ENCODE results near the gene PRSS22. TPM values are rescaled to one million over a fixed set of nuclear protein-coding genes. Genes with fewer than 3 reads are reported as not detected.
A peak's percentile ranks its signal among the peaks of the same experiment; 100 is the strongest.

The PRSS22 gene
- total and polyA plus RNA-seq, 10 of the 15 experiments (the other 5 are each of a cell fraction or from before 2014, with no cell fraction given) = not detected

GRCh38 chr16:2867987-2868789, 10.2 kb upstream of the PRSS22 start (continued):
- TF ChIP-seq PML (IDR thresholded peaks at IDR 0.05; ENCODE audit: low read length) (peak; percentile 88; the same call in 1 of the 2 replicates), POLR2AphosphoS5 (IDR thresholded peaks at IDR 0.05; ENCODE audit: low read length) (peak; percentile 82), BACH1 (IDR thresholded peaks at IDR 0.05; ENCODE audit: borderline replicate concordance) (peak; percentile 60; the same call in 1 of the 2 replicates), ZNF207 (IDR thresholded peaks at IDR 0.05; ENCODE audit: borderline replicate concordance) (peak; percentile 89; the same call in 1 of the 2 replicates), RELB (IDR thresholded peaks at IDR 0.05; ENCODE audit: low read depth) (peak; percentile 98), RAD21 (IDR thresholded peaks at IDR 0.05; ENCODE audit: insufficient read depth, low read depth, low read length) (peak; percentile 89), IRF4 (IDR thresholded peaks at IDR 0.05; ENCODE audit: low read depth, low read length) (no peak), LARP7 (IDR thresholded peaks at IDR 0.05) (peak; percentile 92; the same call in 1 of the 2 replicates), IKZF1 (conservative IDR thresholded peaks at IDR 0.05) (peak; percentile 93), HDAC6 (IDR thresholded peaks at IDR 0.05; ENCODE audit: unreplicated experiment) (no peak), EGR1 (IDR thresholded peaks at IDR 0.05; ENCODE audit: borderline replicate concordance in 1 of 2, low read depth in 2 of 2, low read length in 2 of 2) (peak in 1 of 2 experiments; percentile 20; a peak in 1 of 3 replicates), STAT1 (conservative IDR thresholded peaks at IDR 0.05) (peak; percentile 86), TARDBP (IDR thresholded peaks at IDR 0.05; ENCODE audit: borderline replicate concordance) (no peak), PRDM15 (CRISPR knock-in tag; IDR thresholded peaks at IDR 0.05) (no peak), RAD51 (IDR thresholded peaks at IDR 0.05) (no peak), MTA3 (IDR thresholded peaks at IDR 0.05; ENCODE audit: borderline replicate concordance, low read length) (no peak; the same call in 1 of the 2 replicates), KAT2A (conservative IDR thresholded peaks at IDR 0.05; ENCODE audit: control insufficient read depth, low read depth, low read length) (no peak), SMARCA5 (IDR thresholded peaks at IDR 0.05) (peak; percentile 64), ZZZ3 (IDR thresholded peaks at IDR 0.05; ENCODE audit: control insufficient read depth, insufficient read length, low read depth) (no peak), TAF1 (IDR thresholded peaks at IDR 0.05; ENCODE audit: borderline replicate concordance, low read depth, low read length) (peak; percentile 85), ZBED1 (IDR thresholded peaks at IDR 0.05; ENCODE audit: borderline replicate concordance) (no peak), RELA (IDR thresholded peaks at IDR 0.05; ENCODE audit: borderline replicate concordance, partially characterized antibody) (peak; percentile 12), CEBPZ (IDR thresholded peaks at IDR 0.05; ENCODE audit: low read depth, low read length) (no peak)

All from GM12878 (cell line).